GM12801 (cell line): ENCODE results near the gene SPOCK1.

Source experiments
- TF ChIP-seq, protein P1 (sequence below): IDR thresholded peaks from one replicate; pipeline ENCODE4 v1.5.1; 2011; ENCODE audit warnings: control low read depth; ENCODE audit not compliant: insufficient read length; ENCODE audit errors: extremely low read depth

Gene SPOCK1

DNA sequence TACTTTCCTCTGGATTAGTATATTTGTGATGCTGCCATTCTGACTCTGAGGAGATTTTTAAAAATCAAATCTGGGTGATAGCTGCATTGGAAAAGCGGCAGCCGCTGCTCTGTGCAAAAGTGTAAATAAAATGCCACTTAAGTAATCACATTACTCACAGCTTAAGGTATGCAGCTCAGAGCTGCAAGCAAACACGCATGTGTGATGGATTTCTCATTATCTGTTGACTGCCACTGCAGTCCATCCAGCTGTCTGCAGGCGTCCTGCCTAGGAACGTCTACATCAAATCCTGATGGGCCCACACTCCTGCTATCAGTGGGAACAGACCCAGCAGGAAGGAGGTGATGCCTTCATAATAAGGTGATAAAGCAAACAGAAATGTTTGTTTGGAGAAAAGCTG, 216.9 kb downstream of the SPOCK1 start:
- TF ChIP-seq, protein P1, sequence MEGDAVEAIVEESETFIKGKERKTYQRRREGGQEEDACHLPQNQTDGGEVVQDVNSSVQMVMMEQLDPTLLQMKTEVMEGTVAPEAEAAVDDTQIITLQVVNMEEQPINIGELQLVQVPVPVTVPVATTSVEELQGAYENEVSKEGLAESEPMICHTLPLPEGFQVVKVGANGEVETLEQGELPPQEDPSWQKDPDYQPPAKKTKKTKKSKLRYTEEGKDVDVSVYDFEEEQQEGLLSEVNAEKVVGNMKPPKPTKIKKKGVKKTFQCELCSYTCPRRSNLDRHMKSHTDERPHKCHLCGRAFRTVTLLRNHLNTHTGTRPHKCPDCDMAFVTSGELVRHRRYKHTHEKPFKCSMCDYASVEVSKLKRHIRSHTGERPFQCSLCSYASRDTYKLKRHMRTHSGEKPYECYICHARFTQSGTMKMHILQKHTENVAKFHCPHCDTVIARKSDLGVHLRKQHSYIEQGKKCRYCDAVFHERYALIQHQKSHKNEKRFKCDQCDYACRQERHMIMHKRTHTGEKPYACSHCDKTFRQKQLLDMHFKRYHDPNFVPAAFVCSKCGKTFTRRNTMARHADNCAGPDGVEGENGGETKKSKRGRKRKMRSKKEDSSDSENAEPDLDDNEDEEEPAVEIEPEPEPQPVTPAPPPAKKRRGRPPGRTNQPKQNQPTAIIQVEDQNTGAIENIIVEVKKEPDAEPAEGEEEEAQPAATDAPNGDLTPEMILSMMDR, result no peak

DNA sequence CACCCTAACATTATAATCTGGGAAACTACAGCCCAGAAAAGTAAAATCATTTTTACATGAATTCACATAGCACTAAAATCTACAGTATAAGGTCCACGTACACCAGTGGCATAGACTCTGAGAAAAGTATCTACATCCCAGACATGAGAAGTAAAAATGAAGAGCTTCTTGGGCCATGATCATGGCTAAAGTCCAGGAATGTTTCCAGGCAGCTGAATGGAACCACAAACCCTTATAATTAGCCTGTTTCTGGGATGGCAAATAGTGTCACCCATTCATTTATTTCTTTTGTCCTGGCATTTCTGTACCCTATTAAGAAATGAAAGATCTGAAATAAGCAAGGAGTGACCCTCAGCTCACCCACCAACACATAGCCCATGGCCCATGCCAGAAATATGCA, 217.9 kb downstream of the SPOCK1 start:
- TF ChIP-seq, protein P1, result no peak

DNA sequence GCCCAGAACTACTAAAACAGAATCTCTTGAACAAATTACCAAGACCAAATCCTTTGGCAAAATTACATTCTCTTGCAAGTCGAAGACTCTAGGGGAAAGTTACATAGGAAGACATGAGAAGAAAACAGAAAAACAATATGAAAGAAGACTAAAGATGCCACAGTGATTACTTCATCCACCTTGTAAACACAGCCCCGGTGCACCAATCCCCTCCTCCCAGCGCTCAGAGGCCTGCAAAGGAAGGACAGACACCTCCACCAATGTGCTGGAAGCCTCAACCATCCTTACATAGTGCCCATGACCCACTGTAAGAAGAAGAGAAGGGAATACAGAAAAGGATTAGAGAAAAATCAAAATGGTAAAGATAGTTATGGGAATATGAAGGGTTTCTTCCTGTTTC, 218.5 kb downstream of the SPOCK1 start:
- TF ChIP-seq, protein P1, result no peak

DNA sequence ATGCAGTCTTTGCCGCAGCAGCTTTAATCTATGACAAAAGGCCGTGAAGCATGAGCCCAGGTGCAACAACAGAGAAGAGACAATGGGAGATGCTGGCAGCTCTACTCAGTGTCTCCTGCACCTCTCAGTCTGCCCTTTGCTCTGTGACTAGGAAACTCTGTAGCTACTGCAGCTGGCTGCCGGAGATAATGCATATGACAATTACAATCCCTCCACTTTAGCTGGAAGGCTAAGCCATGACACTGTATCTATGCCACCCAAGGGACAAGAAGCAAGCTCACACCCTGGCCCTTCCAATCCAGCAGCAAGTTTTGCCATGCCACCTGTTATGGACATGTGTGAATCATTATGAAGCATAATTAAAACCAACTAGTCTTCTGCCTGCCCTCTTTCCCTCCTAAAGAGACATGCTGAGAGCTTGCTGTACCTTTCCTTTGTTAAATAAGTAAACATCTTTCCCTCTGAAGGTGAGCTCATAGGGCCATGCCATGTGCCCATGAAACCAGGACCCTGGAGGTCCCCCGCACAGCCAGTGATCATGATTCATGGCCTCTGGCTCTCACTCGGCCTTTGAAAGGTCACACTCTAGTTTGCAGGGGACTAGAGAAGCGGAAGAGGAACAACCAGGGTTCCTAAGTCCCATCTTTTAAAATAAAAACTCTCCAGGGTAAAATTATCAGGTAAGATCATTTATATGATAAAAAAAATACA, 219.4 kb downstream of the SPOCK1 start:
- TF ChIP-seq, protein P1, result no peak

DNA sequence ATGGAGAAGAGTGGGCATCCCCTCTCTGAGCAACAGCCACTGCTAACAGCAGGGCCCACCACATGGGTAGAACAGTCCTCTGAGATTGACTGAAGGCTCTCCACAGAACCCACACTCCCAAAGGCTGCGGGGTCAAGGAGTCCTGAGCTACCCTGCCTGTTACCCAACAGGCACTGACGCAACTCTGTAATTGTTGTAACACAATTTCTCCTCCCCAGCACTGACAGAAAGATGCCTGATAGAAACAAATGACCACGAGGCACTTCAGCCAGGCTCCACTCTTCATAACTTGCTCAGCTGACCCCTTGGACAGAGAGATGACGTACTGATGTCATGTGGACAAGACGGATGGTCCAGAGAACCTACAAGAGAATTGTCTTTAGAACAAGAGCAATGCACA, 220.7 kb downstream of the SPOCK1 start:
- TF ChIP-seq, protein P1, result no peak

DNA sequence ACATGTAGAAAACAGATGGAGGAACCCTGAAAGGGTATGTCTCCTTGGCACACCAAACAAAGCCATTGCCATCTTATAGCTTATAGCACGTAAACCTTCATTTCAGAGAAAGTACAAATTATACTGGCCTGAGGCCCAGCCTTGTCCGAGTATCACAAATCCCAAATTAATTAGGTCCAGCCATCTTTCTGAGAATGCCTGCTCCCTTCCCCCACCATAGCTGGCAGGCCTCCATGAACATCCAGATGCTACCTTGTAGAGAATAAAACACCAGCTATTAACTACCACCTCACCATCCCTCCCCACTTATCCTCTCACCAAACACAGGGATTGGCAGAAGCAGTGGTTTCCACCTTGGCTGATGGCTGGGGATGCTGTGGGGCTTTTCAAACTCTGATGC, 224.0 kb downstream of the SPOCK1 start:
- TF ChIP-seq, protein P1, result no peak

DNA sequence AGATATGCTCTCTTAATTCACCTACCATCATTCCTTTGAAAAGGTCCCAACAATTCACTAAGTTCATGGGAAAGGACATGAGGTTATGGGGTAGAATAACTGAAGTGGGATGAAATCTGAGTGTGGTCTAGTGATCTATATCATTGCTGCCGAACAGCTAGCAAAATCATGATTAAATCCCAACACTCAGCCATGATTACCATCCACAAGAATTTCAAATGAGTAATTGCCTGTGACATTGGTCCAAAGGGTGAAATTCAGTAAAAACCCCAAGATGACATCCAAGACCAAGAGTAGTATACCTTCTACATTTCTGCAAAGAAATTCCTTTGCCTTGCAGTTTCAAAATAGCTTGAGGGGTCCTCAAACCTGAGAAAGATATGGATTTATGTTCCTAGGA, 225.6 kb downstream of the SPOCK1 start:
- TF ChIP-seq, protein P1, result no peak
